ENCODE data around the gene MRTFA.

DNA sequence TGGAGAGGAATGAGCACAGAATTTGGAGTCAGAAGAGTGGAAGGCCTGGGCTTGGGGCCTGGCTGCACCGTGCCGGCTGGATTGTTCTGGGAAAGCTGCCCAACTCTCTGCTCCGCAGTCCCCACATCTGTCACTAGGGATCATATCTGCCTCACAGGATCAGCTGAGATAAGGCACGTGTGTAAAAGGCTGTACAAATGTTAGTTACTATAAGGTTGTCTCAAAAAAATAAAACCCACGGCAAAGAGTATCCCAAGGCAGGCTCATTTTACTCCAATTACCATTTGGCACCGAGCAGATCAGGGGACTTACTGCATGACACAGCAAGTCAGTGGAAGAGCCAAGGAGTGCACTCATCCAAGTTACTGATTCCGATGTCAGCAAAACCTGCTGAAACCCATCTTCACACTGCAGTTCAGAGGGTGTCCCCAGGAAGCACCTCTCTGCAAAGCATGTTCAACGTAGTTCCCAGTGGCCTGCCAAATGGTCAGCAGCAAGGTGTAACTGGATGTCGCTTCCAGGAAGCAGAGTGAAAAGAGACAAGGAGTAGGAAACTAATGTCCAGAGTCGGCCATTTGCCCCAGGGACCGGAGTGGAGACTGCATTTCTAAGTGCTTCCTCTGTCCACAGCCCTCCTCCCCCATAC is 18.1 kb upstream of the MRTFA start:
- TF ChIP-seq, protein P1, sequence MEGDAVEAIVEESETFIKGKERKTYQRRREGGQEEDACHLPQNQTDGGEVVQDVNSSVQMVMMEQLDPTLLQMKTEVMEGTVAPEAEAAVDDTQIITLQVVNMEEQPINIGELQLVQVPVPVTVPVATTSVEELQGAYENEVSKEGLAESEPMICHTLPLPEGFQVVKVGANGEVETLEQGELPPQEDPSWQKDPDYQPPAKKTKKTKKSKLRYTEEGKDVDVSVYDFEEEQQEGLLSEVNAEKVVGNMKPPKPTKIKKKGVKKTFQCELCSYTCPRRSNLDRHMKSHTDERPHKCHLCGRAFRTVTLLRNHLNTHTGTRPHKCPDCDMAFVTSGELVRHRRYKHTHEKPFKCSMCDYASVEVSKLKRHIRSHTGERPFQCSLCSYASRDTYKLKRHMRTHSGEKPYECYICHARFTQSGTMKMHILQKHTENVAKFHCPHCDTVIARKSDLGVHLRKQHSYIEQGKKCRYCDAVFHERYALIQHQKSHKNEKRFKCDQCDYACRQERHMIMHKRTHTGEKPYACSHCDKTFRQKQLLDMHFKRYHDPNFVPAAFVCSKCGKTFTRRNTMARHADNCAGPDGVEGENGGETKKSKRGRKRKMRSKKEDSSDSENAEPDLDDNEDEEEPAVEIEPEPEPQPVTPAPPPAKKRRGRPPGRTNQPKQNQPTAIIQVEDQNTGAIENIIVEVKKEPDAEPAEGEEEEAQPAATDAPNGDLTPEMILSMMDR (IDR thresholded peaks at IDR 0.05), result peak; percentile 39 to 53 (median 44)
- no peak for TF ChIP-seq POLR2A (IDR thresholded peaks at IDR 0.05)

All from right lobe of liver (tissue), 4 donors.